GM18508 (cell line): Measurements from ENCODE around the gene PNPLA2.

Experiments used
- ATAC-seq: cut with Tn5 transposase; IDR thresholded peaks from one replicate; pipeline ENCODE4 v1.9.1; 2021; ENCODE audit warnings: moderate number of reproducible peaks; ENCODE audit not compliant: insufficient read depth, unreplicated experiment

The PNPLA2 gene

DNA sequence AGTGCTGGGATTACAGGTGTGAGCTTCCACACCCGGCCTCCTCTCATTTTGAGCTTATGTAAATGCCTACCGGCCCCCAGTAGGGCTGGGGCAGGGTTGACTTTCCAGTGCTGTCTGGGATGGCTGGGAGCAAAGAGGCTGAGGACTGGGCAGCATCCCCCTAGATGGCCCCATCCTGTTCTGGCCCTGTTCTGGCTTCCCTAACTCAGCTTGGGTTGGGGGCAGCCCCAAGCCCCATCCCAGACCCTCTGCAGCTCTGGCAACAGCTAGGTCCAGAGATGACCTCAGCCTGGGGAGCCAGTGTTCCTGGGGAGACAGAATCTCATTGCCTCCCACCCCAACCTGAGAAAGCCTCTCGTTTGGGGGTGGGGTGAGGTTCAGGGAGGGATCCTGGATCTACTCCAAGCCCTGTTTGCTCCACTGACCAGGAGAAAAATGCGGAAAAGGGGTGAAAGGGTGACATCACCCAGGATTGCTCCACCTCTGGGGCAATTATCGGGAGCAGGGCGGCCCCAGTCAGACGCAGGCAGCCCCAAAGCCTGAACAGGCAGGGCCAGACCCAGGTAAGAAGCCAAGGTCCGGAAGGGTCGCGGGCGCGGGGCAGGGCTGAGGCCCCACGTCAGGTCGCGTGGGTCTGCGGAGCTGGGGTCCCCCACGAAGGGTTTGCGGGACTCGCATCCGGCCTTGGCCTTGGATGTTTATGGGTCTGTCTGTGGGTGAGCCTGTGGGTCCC lies at the start of gene PNPLA2:
TSS of gene PNPLA2 (plus strand) at position 519 of the 733 bp plus-strand sequence. CDS start 805 bp downstream, outside the sequence.
- no peak for ATAC-seq

GRCh38 chr11:769887-770641 lies 48.6 kb upstream of the PNPLA2 start:
- no peak for ATAC-seq

DNA sequence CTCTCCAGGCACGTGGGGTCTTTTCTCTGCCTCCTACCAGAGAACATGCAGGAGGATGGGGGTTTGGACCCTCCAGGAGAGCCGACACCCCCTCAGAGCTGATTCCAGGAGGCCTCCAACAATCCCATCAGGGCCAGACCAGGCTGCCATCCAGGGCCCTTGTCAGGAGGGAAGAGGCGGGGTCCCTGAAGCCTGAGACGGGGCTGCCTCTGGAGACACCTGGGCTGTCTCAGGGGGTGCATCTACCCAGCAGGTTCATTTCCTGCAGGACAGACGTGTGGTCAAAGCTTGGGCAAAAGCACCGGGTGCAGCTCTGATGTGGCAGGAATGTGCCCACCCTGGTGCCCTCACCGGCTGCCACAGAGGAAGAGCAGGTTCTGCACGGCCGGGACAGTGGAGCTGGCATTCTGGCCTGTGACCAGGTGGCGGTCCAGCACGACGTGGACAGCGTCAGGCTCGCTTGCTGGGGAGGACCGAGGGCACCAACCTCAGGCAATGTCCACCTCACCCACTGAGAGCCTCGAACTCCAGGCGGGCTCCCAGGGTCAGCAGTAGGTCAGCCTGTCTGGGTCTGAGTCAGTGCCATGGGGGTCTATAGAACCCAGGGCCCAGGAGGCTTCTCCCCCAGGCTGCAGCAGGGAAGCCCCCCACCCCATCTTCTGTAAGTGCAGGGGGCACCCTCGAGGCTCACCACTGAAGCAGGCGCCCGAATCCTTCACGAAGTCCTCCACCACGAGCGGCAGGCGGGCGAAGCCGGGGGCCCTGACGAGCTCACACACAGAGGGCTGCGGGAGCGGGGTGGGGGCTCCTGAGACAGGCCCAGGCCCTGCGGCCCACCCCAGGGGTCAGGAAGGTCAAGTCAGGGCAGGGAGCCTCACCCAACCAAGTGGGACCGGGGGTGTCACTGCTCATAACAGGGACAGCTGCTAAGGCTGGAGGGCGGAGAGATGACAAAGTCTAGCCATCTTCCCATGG lies 47.8 kb upstream of the PNPLA2 start:
- ATAC-seq: no peak

GRCh38 chr11:771617-772204 lies 47.0 kb upstream of the PNPLA2 start:
- ATAC-seq: no peak

GRCh38 chr11:772429-773390 lies 46.0 kb upstream of the PNPLA2 start:
- no peak for ATAC-seq

DNA sequence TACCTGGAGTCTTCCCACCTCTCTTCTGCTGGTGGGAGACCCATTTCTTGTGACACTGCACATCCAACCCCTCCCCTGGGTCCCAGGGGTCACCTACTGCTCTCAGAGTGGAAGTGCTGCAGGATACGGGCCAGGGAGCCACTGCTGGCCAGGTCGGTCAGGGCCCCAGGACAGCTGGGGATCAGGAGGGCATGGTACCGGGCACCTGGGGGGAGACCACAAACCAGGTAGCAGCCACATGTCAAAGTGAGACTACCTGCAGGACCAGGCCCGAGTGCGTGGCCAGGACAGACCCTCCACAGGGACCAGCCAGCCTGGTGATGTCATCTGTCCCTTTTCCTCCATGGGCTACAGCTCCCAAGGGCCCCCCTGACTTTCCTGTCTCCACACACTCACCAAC lies 45.3 kb upstream of the PNPLA2 start:
- ATAC-seq: no peak

DNA sequence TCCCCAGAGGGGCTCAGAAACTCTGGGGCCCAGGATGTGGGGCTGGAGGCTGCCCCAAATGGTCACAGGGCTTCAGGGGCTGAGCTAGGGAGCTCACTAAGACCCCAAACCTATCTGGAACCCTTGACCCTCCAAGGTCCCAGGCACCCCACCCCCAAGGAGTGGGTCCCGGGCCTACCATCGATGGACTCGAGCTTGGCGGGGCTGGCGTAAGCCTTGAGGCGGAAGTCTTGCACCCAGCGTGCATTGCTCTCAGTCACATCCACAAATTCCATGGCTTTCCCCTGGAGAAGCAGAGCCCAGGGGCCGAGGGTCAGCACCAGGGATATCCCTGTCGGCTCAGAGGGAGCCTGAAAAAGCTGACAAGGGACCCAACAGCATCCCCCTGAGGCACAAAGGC lies 44.9 kb upstream of the PNPLA2 start:
- no peak for ATAC-seq

DNA sequence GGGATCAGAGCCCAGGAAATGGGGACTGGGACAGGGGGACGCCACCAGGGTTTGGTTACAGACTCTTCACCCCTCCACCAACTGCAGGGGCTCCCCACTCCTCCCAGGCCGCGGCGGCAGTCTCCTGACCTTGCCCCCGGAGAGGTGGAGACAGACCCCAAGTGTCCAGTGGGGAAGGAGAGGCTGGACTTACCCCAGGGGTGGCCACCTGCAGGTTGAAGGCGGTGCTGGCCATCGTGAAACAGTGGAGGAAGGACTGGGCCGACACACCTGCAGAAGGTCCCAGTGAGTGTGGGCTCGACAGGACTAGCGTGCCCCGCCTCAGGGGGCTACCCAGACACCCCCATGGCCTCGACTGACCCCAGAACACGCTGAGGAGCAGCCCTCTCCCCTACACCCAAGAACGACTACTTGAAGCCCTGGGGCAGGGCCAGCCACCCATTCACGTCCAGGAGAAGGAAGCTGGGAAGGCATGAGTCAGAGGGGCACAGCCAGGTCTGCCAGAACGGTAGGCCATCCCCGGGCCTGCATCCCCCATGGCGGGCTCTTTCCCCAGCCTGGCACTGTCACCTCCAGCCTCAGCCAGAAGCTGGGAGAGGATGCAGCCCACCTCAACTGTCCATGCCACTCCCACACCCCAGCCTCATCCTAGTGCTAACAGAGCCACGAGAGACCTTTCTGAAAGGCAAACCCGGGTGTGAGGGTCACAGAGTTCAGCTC lies 43.7 kb upstream of the PNPLA2 start:
- no peak for ATAC-seq

GRCh38 chr11:776263-776560 lies 42.5 kb upstream of the PNPLA2 start:
- no peak for ATAC-seq

GRCh38 chr11:776561-777287 lies 42.0 kb upstream of the PNPLA2 start:
- ATAC-seq: no peak

GRCh38 chr11:777288-778255 lies 41.1 kb upstream of the PNPLA2 start, which contains the start of gene GATD1:
Gene GATD1, minus strand, starts transcription at chr11:777487. Its CDS starts 25 bp downstream, at chr11:777462.
- no peak for ATAC-seq

- no peak for ATAC-seq
Observed at GRCh38 chr11:778976-779954, 39.4 kb upstream of the PNPLA2 start.

GRCh38 chr11:779955-780532 lies 38.7 kb upstream of the PNPLA2 start:
- ATAC-seq: no peak

- ATAC-seq: no peak
Observed at GRCh38 chr11:782264-783174, 36.2 kb upstream of the PNPLA2 start.
